Measurements from ENCODE around the gene LRRTM1. TPM values are rescaled to one million over a fixed set of nuclear protein-coding genes. Genes with fewer than 3 reads are reported as not detected.

LRRTM1 gene
- total RNA-seq, 1 donor from 2014 or later: 29.1 TPM

GRCh38 chr2:80322311-80322920, 17.9 kb upstream of the LRRTM1 start:
- no peaks in the 10 kb centered on the region for H3K36me3 Mint-ChIP-seq
- no peaks in the 10 kb centered on the region for H3K9me3 Mint-ChIP-seq
- H3K4me3 Mint-ChIP-seq: peak overlapping the region; percentile 48
- peaks cover 21% of the 10 kb centered on the region for H3K4me1 Mint-ChIP-seq (ENCODE audit: unreplicated experiment)
- no peak for DNase-seq (ENCODE audit: extremely low spot score, unreplicated experiment)
- no peak for TF ChIP-seq CTCF (conservative IDR thresholded peaks at IDR 0.05)
- no peak overlapping the region for H3K27ac Mint-ChIP-seq
- peaks cover 25% of the 10 kb centered on the region for H3K27me3 Mint-ChIP-seq

DNA sequence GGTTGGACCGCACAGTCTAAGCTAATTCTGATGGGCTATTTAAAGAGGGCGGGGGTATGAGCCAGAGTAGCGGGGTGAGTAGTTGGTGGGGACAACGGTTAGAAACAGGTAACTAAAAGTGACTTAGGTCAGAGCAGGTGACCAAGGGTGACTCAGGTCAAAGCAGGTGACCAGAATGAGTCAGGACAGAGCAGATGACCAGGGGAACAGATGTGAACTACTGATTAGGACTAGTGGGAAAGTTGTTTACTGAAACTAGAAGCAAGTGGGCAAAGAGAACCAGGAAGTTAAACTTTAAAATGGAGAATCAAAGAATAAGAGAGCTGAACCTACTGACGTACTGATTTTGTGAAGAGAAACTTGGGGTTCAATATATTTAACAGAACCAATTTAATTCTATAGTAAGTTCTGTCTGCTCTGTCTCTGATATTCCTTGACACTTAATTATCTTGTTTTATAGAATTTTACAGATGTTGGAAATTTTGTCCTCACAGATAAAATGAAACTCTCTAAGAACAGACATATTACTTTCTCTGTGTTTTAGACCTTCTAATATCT, 7.8 kb upstream of the LRRTM1 start:
- H3K36me3 Mint-ChIP-seq: no peaks in the 10 kb centered on the region
- H3K4me3 Mint-ChIP-seq: no peak overlapping the region
- H3K27me3 Mint-ChIP-seq: peaks cover 27% of the 10 kb centered on the region
- no peak for TF ChIP-seq CTCF (conservative IDR thresholded peaks at IDR 0.05)
- H3K4me1 Mint-ChIP-seq (ENCODE audit: unreplicated experiment): no peaks in the 10 kb centered on the region
- no peak for DNase-seq (ENCODE audit: extremely low spot score, unreplicated experiment)
- no peak overlapping the region for H3K27ac Mint-ChIP-seq
- no peaks in the 10 kb centered on the region for H3K9me3 Mint-ChIP-seq

- Mint-ChIP-seq H3K27ac (peak overlapping the region; percentile 19), H3K27me3 (peaks cover 30% of the 10 kb centered on the region)
- no peak for TF ChIP-seq CTCF (conservative IDR thresholded peaks at IDR 0.05)
These were observed 6.8 kb upstream of the LRRTM1 start for GRCh38 chr2:80311304-80311703.

GRCh38 chr2:80303006-80303908, 1.3 kb downstream of the LRRTM1 start:
- peaks cover 96% of the 10 kb centered on the region for H3K27me3 Mint-ChIP-seq
- H3K9me3 Mint-ChIP-seq: no peaks in the 10 kb centered on the region
- H3K36me3 Mint-ChIP-seq: peaks cover 3% of the 10 kb centered on the region
- peak; percentile 74 for DNase-seq (ENCODE audit: extremely low spot score, unreplicated experiment)
- H3K27ac Mint-ChIP-seq: peak overlapping the region; percentile 29
- TF ChIP-seq CTCF (conservative IDR thresholded peaks at IDR 0.05): no peak
- H3K4me3 Mint-ChIP-seq: peak overlapping the region; percentile 91
- H3K4me1 Mint-ChIP-seq (ENCODE audit: unreplicated experiment): peaks cover 10% of the 10 kb centered on the region

More at GRCh38 chr2:80311304-80311703, 6.8 kb upstream of the LRRTM1 start:
- Mint-ChIP-seq H3K36me3 (no peaks in the 10 kb centered on the region), H3K9me3 (no peaks in the 10 kb centered on the region), H3K4me3 (no peak overlapping the region), H3K4me1 (ENCODE audit: unreplicated experiment) (no peaks in the 10 kb centered on the region)
- no peak for DNase-seq (ENCODE audit: extremely low spot score, unreplicated experiment)

GRCh38 chr2:80302314-80303005, 2.1 kb downstream of the LRRTM1 start:
- Mint-ChIP-seq H3K4me3 (peak overlapping the region; percentile 91), H3K36me3 (peaks cover 3% of the 10 kb centered on the region), H3K9me3 (no peaks in the 10 kb centered on the region), H3K27me3 (peaks cover 92% of the 10 kb centered on the region), H3K27ac (peak overlapping the region; percentile 48), H3K4me1 (ENCODE audit: unreplicated experiment) (peaks cover 10% of the 10 kb centered on the region)
- no peak for TF ChIP-seq CTCF (conservative IDR thresholded peaks at IDR 0.05)
- no peak for DNase-seq (ENCODE audit: extremely low spot score, unreplicated experiment)
